ENCODE measurements around the gene TRPV2. TPM values are rescaled to one million over a fixed set of nuclear protein-coding genes. Genes with fewer than 3 reads are reported as not detected.

Gene TRPV2
- 27.2 and 30.8 TPM in 2 replicates for total RNA-seq (2012; rRNA removed)
- polyA plus RNA-seq (2012; rRNA removed) = 32.8 and 36.4 TPM in 2 replicates
- 28.0 and 41.7 TPM in 2 replicates for polyA plus RNA-seq (2012; cell fraction: cytosol; rRNA removed)
- 30.3 and 55.3 TPM in 2 replicates for polyA plus RNA-seq (2012; cell fraction: nucleus; rRNA removed; ENCODE audit: low replicate concordance)
- percentile 56 among the genes with signal in this experiment for Bru-seq, nascent RNA
- percentile 58 among the genes with signal in this experiment for BruChase-seq, experiment 1, labeled RNA remaining after a 6-hour chase
- BruChase-seq, experiment 2, labeled RNA remaining after a 2-hour chase = percentile 63 among the genes with signal in this experiment
- long read RNA-seq, transcript TRPV2-201 (15 exons, 2,808 nt) = major isoform, 23 of 52 reads
- long read RNA-seq, partial matches to known transcripts = 11 of 52 reads
- long read RNA-seq, other reads (novel, unspliced or antisense) = 18 of 52 reads

GRCh38 chr17:16415031-16415924 lies at the start of gene TRPV2:
Gene TRPV2 (plus strand): TSS chr17:16415571. CDS start chr17:16417669, 2,098 bp downstream.
- Histone ChIP-seq H2AFZ (replicated peaks; ENCODE audit: low read length, poor library complexity) (peak within 1 kb of the TSS; percentile 89), H3K27me3 (ENCODE audit: control insufficient read depth, insufficient read depth, low read length) (no peaks in the 10 kb centered on the region), H2BK20ac (ENCODE audit: low read depth, low read length) (peak within 1 kb of the TSS; percentile 57), H3K23ac (ENCODE audit: low read depth, low read length) (peak within 1 kb of the TSS; percentile 88), H3K36me3 (ENCODE audit: control insufficient read depth, insufficient read depth, low read length) (no peaks in the 10 kb centered on the region), H3K4me2 (ENCODE audit: low read depth, low read length) (peak within 1 kb of the TSS; percentile 90), H3K4ac (ENCODE audit: low read depth, low read length) (peak within 1 kb of the TSS; percentile 81), H3K79me1 (ENCODE audit: low read depth in 1 of 2, low read length in 2 of 2) (peaks cover 0 to 41% of the 10 kb centered on the region in 2 experiments; a peak in 2 of 4 replicates), H4K20me1 (ENCODE audit: insufficient read depth, low read length) (peaks cover 7% of the 10 kb centered on the region), H3K9ac (ENCODE audit: low read depth, low read length) (peak within 1 kb of the TSS; percentile 63), H4K91ac (ENCODE audit: insufficient read depth, low read depth, low read length) (peak within 1 kb of the TSS; percentile 85), H4K5ac (ENCODE audit: low read depth, low read length) (peak within 1 kb of the TSS; percentile 66), H3K18ac (ENCODE audit: low read depth, low read length) (peak within 1 kb of the TSS; percentile 52), H3K14ac (replicated peaks; ENCODE audit: low read depth, low read length) (peak within 1 kb of the TSS; percentile 77), H2AK5ac (ENCODE audit: low read depth, low read length) (peak within 1 kb of the TSS; percentile 71), H3K4me3 (ENCODE audit: insufficient read depth, low read depth, low read length) (peak within 1 kb of the TSS; percentile 61), H3K9me1 (ENCODE audit: insufficient read depth, low read length) (peaks cover 32% of the 10 kb centered on the region), H2BK120ac (ENCODE audit: low read depth, low read length) (peak within 1 kb of the TSS; percentile 79), H2AK9ac (replicated peaks; ENCODE audit: low read depth, low read length, poor library complexity) (peak within 1 kb of the TSS; percentile 75), H2BK5ac (ENCODE audit: low read depth, low read length, poor library complexity, severe bottlenecking) (peak within 1 kb of the TSS; percentile 51), H3K27ac (ENCODE audit: insufficient read depth, low read length) (peak within 1 kb of the TSS; percentile 65), H2BK15ac (ENCODE audit: low read depth, low read length) (peak within 1 kb of the TSS; percentile 74; the same call in 2 of the 3 replicates), H3K56ac (ENCODE audit: extremely low read depth, insufficient read depth, low read length) (peak within 1 kb of the TSS; percentile 40; the same call in 1 of the 2 replicates), H3K9me3 (ENCODE audit: control insufficient read depth, insufficient read depth, low read length) (no peaks in the 10 kb centered on the region), H3K4me1 (ENCODE audit: control insufficient read depth, insufficient read depth, low read length) (peaks cover 33% of the 10 kb centered on the region), H4K8ac (ENCODE audit: low read depth in 2 of 2, low read length in 2 of 2) (peak within 1 kb of the TSS; percentile 46 to 70)
- WGBS, 2 experiments (ENCODE audit: extremely low coverage in 2 of 2, insufficient read length in 1 of 2) = 24% methylated on average over 5 of the region's 21 CpGs; no CpG with 5 or more reads in 1 of the 2 experiments
- intact Hi-C loops (cut with micrococcal nuclease) (loop anchor here (5.0 kb wide), 1 partner anchor 958 kb away; no protein-coding TSS in a partner anchor), in situ Hi-C loops (cut with MboI; ENCODE audit: low sequenced_read_pairs) (no loop called here), dilution Hi-C loops (cut with HindIII; ENCODE audit: low sequenced_read_pairs, unreplicated experiment) (no loop called here)
- DNase-seq (no peak), ATAC-seq (ENCODE audit: low read depth) (peak; percentile 10; the same call in 1 of the 2 replicates)
- BruUV-seq (replicated peaks) = no TSS peak
- ChIA-PET POLR2A (ENCODE audit: unreplicated experiment) (no interaction called here), CTCF (interaction anchor here (1.0 kb wide), 1 partner anchor 51 kb away, joined by 4 read pairs; no protein-coding TSS in a partner anchor)
- no peak for TF ChIP-seq SMC3 (IDR thresholded peaks at IDR 0.05; ENCODE audit: low read depth, low read length)
- TF ChIP-seq, protein P1, sequence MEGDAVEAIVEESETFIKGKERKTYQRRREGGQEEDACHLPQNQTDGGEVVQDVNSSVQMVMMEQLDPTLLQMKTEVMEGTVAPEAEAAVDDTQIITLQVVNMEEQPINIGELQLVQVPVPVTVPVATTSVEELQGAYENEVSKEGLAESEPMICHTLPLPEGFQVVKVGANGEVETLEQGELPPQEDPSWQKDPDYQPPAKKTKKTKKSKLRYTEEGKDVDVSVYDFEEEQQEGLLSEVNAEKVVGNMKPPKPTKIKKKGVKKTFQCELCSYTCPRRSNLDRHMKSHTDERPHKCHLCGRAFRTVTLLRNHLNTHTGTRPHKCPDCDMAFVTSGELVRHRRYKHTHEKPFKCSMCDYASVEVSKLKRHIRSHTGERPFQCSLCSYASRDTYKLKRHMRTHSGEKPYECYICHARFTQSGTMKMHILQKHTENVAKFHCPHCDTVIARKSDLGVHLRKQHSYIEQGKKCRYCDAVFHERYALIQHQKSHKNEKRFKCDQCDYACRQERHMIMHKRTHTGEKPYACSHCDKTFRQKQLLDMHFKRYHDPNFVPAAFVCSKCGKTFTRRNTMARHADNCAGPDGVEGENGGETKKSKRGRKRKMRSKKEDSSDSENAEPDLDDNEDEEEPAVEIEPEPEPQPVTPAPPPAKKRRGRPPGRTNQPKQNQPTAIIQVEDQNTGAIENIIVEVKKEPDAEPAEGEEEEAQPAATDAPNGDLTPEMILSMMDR (conservative IDR thresholded peaks at IDR 0.05; ENCODE audit: low read depth, low read length) = 0 out of 2 replicates have a peak, but pooled peaks have one; percentile 18

Data from IMR-90 (cell line).